IPS DF 4.7 (cell line): ENCODE data around the gene TEC.
"Not testable (repeated sequence)": the region's sequence is repeated elsewhere in the genome, so short reads cannot be mapped to it uniquely, and the experiment has no call there.

Experiments
- DNase-seq: peaks from one replicate; pipeline ENCODE4 v3.0.0-alpha.2; 2013; ENCODE audit warnings: low spot score; ENCODE audit errors: extremely low read depth

TEC gene

GRCh38 chr4:48167538-48168263 is 101.9 kb downstream of the TEC start:
- no peak for DNase-seq

GRCh38 chr4:48164561-48164960 is 105.1 kb downstream of the TEC start:
- DNase-seq, result not testable (repeated sequence)

GRCh38 chr4:48163746-48164145 is 105.9 kb downstream of the TEC start:
- no peak for DNase-seq

DNA sequence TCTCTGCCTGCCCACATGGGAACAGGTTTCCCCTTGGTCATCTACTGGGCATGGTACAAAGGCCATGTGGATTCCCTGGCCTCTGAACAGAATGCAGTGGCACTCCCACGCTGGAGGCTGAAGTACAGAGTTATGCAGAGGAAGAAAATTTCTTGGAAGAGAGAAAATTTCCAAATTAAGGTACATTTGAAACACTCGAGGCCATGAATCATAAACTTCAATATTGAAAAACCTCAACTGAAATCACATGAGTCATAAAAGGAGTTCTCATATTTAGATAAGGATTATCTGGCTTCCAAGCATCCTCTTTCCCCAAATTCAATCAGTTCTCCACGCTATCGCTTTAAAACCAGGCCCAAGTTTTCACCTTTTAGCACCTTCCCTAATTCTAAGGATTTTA is 107.5 kb downstream of the TEC start:
- DNase-seq, result no peak

DNA sequence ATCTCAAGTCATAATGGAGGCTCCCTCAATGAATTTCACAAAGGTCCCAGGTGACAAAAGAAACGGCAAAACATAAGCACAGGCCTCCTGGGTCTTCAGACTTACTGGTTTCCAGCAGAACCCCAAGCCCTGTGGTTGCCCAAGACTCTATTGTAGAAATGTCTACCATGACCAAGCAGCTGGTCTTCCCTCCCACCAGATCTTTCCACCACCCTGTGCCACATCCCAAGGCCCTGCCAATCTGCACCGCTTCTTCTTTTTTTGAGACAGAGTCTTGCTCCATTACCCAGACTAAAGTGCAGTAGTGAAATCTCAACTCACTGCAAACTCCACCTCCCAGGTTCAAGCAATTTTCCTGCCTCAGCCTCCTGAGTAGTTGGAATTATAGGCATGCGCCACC is 112.4 kb downstream of the TEC start:
- DNase-seq, result no peak

DNA sequence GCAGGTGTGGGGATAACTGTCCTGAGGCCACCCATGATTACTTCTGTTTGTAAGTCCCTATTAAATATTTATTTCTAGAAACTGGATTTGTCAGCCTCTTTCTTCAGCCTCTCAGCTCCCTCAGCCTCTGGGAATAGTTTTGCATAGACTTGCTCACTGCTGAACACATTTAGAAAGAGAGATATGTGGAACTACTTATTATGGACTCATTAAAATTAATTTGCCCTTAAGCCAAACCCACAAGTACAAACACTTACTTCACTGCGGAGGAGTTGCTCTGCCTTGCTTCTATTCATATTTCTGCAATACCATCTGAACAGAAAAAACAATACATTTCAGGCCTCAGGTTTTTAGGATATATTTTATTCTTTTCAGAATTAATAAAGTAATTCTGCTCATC is 113.2 kb downstream of the TEC start:
- DNase-seq, result no peak

DNA sequence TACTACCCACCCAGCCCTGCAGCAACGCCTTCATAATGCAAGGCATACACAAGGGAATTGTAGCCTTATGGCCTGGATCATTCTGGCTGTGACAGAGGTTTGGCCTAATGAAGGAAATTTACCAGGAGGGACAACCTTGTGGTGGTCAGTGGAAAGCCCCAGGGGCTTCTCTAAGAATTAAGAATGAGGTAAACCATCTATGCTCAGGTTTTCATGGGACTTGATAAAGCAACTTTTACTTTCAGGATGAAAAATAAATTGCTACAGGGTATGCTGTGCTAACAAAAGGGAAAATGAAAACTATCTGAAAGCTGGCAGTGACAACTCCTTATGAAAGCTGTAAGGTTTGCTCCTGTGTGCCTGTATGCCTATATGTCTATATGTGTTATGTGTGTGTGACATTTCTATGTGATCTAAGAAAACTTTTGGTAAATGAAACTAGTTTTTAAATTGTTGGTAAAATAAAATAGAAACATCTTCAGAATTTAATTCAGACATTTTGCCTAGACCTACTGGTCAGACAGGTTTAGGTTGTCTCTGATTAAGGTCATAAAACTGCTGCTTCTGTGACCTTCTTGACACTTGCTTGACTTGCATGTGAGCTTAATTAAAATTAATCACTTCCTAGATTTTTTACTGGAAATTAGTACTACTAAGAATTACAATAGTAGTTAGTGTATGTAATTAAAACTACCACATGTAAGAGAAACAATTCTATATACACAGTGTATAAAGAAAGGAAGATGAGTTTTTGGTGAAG is 115.7 kb downstream of the TEC start:
- no peak for DNase-seq

GRCh38 chr4:48152259-48152658 is 117.4 kb downstream of the TEC start:
- DNase-seq, result no peak

GRCh38 chr4:48149827-48150370 is 119.7 kb downstream of the TEC start:
- DNase-seq, result no peak

DNA sequence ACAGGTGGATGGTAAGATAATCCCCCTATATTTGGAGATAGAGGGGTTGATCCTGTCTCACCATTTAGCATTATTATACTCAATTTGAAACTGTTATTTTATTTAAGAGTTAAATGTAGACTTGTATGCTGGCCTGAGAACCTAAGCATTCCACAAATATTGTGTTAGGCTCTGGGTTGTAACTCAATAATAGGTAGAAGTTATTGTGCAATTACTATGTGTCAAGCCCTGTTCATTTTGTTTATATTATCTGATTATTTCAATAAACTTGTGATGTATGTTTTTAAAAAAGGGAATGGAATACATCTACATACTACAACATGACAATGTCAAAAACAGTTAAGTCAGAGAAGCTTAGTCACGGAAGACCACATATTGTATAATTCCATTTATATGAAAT is 122.0 kb downstream of the TEC start:
- no peak for DNase-seq

DNA sequence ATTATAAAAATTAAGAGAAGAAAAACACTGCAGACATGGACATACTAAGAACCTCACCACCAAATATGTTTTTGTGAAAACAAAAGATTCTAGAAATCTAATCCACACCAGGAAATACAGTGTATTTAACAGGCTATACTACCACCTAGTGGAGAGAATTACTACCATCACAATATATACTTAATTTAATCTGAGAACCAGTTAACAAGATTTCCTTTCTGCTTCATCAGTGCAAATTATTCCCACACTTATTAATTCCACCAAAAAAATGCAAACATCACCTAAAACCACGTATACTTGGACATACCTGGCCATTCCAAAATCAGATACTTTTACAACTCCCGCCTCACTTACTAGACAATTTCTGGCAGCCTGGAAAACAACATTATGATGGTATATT is 128.6 kb downstream of the TEC start:
- DNase-seq, result no peak

DNA sequence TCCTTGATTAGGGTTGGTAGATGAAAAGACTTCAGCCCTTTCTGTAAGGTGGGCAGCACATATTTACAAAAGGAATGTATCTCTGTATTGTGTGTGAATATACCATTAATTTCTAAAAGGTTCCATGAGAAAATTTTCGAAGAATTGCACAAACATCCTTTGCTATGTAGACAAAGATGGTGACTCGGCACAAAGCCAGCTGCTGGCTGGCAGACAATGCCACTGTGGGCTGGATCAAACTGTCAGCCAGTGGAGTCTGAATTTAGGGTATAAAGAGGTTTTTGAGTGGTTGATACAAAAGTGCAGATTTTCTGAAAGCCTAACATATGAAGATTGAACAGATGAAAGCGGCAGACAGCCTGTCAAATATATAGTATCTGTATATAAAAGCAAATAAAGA is 129.9 kb downstream of the TEC start:
- DNase-seq, result no peak

DNA sequence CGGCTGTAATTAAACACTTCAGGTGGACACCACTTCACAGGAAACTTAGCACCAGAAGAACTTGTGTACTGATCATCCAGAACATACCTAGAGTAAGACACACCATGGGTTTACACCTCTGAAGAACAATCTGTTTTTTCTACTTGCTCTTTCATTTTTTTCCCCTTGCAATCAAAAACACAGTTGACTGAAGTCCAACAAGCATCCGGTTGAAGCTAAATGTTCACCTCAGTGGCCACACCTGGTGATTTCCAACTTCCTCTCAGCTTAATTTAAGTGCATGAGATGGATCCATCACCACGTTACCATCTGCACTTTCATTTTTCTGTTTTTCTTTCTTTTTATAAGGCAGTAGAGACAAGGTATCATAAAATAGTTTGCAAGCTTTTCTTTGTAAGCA is 130.7 kb downstream of the TEC start:
- no peak for DNase-seq

GRCh38 chr4:48138511-48138910 is 131.1 kb downstream of the TEC start:
- DNase-seq, result no peak

DNA sequence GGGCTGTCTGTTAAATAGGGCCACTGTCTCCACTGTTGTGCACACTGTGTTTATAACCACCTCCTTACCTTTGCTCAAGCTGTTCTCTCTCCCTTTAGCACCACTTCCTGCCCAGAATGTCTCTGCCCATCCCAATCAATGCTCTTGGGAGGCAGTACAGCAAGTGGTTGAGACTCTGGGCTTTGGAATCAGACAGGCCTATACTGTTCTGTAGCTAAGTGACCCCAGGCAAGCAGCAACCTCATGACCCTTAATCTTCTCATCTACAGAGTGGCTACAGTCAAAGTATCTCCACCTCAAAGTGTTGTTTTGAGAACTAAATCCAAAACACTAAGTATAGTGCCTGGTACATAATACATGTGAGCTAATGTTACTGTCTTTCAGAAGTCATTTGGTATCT is 131.8 kb downstream of the TEC start:
- no peak for DNase-seq

- DNase-seq, result no peak
These were observed 135.6 kb downstream of the TEC start, which contains the start of gene TXK for GRCh38 chr4:48134081-48134480. TXK (minus strand) TSS chr4:48134250; CDS start chr4:48134170, 80 bp downstream.

DNA sequence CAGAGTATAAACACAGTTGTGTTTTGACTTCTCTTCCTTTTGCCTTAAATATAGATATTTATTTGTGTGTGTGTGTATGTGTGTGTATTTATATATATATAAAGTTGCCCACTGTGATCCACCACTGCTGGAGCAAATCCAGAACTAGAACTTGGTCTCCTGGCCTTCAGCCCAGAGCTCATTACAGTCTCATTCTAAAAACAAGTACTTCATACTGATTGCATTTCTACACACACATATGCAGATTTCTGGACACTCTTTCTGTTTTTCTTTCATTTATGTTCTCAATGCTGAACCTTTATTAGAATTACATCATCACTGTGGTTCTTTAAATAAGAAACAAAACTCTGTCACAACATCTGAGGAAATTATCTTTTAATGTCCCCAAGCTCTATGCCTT is 136.0 kb downstream of the TEC start:
- no peak for DNase-seq

- DNase-seq, result no peak
These were observed 137.9 kb downstream of the TEC start for GRCh38 chr4:48131736-48132135.

- no peak for DNase-seq
These were observed 139.5 kb downstream of the TEC start for GRCh38 chr4:48130100-48130499.

GRCh38 chr4:48129307-48130014 is 140.2 kb downstream of the TEC start:
- no peak for DNase-seq

- DNase-seq, result no peak
These were observed 141.8 kb downstream of the TEC start for GRCh38 chr4:48127682-48128404.
